Natural killer cell (primary cell): ENCODE measurements around the gene HEPACAM2. TPM values are rescaled to one million over a fixed set of nuclear protein-coding genes. Genes with fewer than 3 reads are reported as not detected.

Experiments used
- ATAC-seq, 3 donors: fragments of 150-1000 bp in 2 of 3; fragments of 200-7000 bp in 1 of 3; cut with Tn5 transposase; 1 replicate in 1 of 3; 2 replicates in 2 of 3; pipeline ENCODE4 v1.10.0; 2021; ENCODE audit warnings: mild to moderate bottlenecking in 2 of 3, moderate library complexity in 2 of 3
- DNase-seq, 2 donors: peaks; one replicate each; pipeline versions ENCODE4 v3.0.0 to v3.0.0-alpha.2; 2013 to 2021; ENCODE audit warnings: mixed read lengths in 1 of 2
- H3K27ac ChIP-seq: one replicate; pipeline ENCODE4 v1.5.1; 2013; ENCODE audit warnings: mild to moderate bottlenecking, low read length
- H3K27me3 ChIP-seq: one replicate; pipeline ENCODE4 v1.6.1; 2013; ENCODE audit warnings: low read length; ENCODE audit not compliant: control insufficient read depth, insufficient read depth
- H3K36me3 ChIP-seq: one replicate; pipeline ENCODE4 v1.6.1; 2013; ENCODE audit warnings: low read length; ENCODE audit not compliant: control insufficient read depth, insufficient read depth
- H3K4me1 ChIP-seq: one replicate; pipeline ENCODE4 v1.6.1; 2013; ENCODE audit warnings: low read length; ENCODE audit not compliant: control insufficient read depth, insufficient read depth
- H3K4me3 ChIP-seq: one replicate; pipeline ENCODE4 v1.5.1; 2013; ENCODE audit warnings: low read length
- H3K9me3 ChIP-seq: one replicate; pipeline ENCODE4 v1.6.1; 2013; ENCODE audit warnings: low read length; ENCODE audit not compliant: control insufficient read depth, insufficient read depth
- H3K27ac Mint-ChIP-seq, 2 donors: one replicate each; pipeline ENCODE4 v1.8.0; 2022; ENCODE audit warnings: mild to moderate bottlenecking in 2 of 2, mixed read lengths in 2 of 2, moderate library complexity in 1 of 2
- H3K27me3 Mint-ChIP-seq, 2 donors: one replicate each; pipeline ENCODE4 v1.8.0; 2022; ENCODE audit warnings: low read depth in 2 of 2, mixed read lengths in 2 of 2
- H3K36me3 Mint-ChIP-seq: one replicate; pipeline ENCODE4 v1.8.0; 2022; ENCODE audit warnings: mixed read lengths
- H3K4me1 Mint-ChIP-seq, 2 donors: one replicate each; pipeline ENCODE4 v1.8.0; 2022; ENCODE audit warnings: mixed read lengths in 2 of 2
- H3K4me3 Mint-ChIP-seq: one replicate; pipeline ENCODE4 v1.8.0; 2022; ENCODE audit warnings: mild to moderate bottlenecking, moderate library complexity, mixed read lengths
- H3K9me3 Mint-ChIP-seq, 2 donors: one replicate each; pipeline ENCODE4 v1.8.0; 2022; ENCODE audit warnings: mixed read lengths in 2 of 2
- WGBS: methylation state at CpG from one replicate; pipeline ENCODE4 v1.1.7; 2013; ENCODE audit warnings: missing lambda C conversion rate; ENCODE audit not compliant: insufficient coverage; 5-methylcytosine and 5-hydroxymethylcytosine counted together
- intact Hi-C: fragments of 100-400 bp; cut with micrococcal nuclease; formaldehyde crosslinking; loops from one replicate; pipeline ENCODE4 v1.14.2; 2022
- total RNA-seq, 4 donors: library from RNA; stranded (reverse); fragments of 120-200 nt in 1 of 4; gene quantifications; one replicate each; pipeline versions ENCODE4 v1.2.3 to v1.2.4, GENCODE V29; 2013 to 2022
- TF ChIP-seq, protein P1 (sequence below): fragments of 200-600 bp; IDR thresholded peaks from one replicate; pipeline ENCODE4 v1.8.0; 2022; ENCODE audit warnings: antibody characterized with exemption

HEPACAM2 gene
- total RNA-seq, 3 donors from 2014 or later (not counting 1 experiment from before 2014, with no cell fraction given) = not detected

DNA sequence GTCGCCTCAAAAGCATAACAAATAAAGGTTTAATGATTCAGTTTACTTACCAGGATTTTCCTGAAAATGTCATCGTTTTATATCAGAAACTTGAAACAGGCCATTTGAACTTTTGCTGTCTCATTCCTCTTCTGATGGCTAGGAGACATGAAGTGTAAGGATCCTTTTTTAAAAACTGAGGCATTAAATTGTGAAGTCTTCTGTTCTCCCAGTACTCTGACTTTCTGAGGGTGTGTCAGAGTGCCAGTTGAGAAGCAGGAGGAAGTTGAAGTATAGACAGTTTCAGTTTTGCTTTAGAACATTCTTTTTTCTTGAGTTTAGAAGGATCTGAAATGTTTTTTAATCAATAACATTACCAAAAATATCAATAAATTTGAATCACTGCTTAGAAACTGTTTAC is 78.1 kb downstream of the HEPACAM2 start, which contains the start of gene SAMD9L:
Gene SAMD9L, minus strand, starts transcription at position 242 of the 400 bp plus-strand sequence. CDS start 12,414 bp downstream, outside the sequence.
- no peaks in the 10 kb centered on the region for H3K9me3 ChIP-seq
- peak within 1 kb of the TSS; percentile 75 for H3K4me3 ChIP-seq
- WGBS = 0% methylated on average over 1 of the region's 2 CpGs
- DNase-seq = peak in 1 of 2 donors; percentile 55
- H3K36me3 ChIP-seq = peaks cover 25% of the 10 kb centered on the region
- TF ChIP-seq, protein P1, sequence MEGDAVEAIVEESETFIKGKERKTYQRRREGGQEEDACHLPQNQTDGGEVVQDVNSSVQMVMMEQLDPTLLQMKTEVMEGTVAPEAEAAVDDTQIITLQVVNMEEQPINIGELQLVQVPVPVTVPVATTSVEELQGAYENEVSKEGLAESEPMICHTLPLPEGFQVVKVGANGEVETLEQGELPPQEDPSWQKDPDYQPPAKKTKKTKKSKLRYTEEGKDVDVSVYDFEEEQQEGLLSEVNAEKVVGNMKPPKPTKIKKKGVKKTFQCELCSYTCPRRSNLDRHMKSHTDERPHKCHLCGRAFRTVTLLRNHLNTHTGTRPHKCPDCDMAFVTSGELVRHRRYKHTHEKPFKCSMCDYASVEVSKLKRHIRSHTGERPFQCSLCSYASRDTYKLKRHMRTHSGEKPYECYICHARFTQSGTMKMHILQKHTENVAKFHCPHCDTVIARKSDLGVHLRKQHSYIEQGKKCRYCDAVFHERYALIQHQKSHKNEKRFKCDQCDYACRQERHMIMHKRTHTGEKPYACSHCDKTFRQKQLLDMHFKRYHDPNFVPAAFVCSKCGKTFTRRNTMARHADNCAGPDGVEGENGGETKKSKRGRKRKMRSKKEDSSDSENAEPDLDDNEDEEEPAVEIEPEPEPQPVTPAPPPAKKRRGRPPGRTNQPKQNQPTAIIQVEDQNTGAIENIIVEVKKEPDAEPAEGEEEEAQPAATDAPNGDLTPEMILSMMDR = no peak
- H3K4me3 Mint-ChIP-seq = peak within 1 kb of the TSS; percentile 97
- H3K27ac Mint-ChIP-seq = peak within 1 kb of the TSS; percentile 94 to 99
- peaks cover 21% of the 10 kb centered on the region for H3K36me3 Mint-ChIP-seq
- peak; percentile 61 to 69 (median 68) for ATAC-seq
- peaks cover 0 to 2% of the 10 kb centered on the region in 2 donors for H3K9me3 Mint-ChIP-seq
- H3K27ac ChIP-seq = peak within 1 kb of the TSS; percentile 59
- peaks cover 40% of the 10 kb centered on the region in 2 donors for H3K4me1 Mint-ChIP-seq
- intact Hi-C loops = loop anchor here (1.0 to 5.0 kb wide), 2 partner anchors 30 to 84 kb away; partner anchors contain the start of gene VPS50
- H3K27me3 ChIP-seq = no peaks in the 10 kb centered on the region
- no peaks in the 10 kb centered on the region for H3K27me3 Mint-ChIP-seq
- peaks cover 10% of the 10 kb centered on the region for H3K4me1 ChIP-seq

DNA sequence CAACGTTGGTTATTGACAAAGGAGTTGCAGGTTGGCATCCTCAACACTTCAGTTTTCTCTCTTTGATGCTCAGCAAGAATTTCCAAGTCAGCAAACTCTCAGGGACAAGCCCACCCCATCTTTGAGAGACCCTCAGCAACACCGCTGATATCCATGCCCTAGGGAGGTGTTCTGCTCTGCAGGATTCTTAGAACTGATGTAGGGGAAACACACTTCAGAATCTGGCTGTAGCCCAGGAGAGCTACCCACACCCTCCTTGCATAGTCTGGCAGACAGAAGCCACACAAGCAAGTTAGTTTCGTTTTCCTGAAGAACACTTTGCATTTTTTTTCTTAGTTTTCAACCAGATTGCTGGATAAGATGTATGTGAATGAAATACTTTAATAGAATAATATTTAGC is 78.9 kb downstream of the HEPACAM2 start:
- no peaks in the 10 kb centered on the region for H3K27me3 ChIP-seq
- Mint-ChIP-seq H3K4me1 (peaks cover 40 to 42% of the 10 kb centered on the region in 2 donors), H3K27ac (peak overlapping the region; percentile 94 to 99), H3K9me3 (peaks cover 0 to 2% of the 10 kb centered on the region in 2 donors), H3K36me3 (peaks cover 23% of the 10 kb centered on the region), H3K4me3 (peak overlapping the region; percentile 97), H3K27me3 (no peaks in the 10 kb centered on the region)
- intact Hi-C loops = loop anchor here (5.0 kb wide), 1 partner anchor 85 kb away; the partner anchor contains the start of gene VPS50
- ATAC-seq = peak; percentile 81 to 87 (median 86)
- TF ChIP-seq, protein P1 = no peak
- H3K9me3 ChIP-seq = no peaks in the 10 kb centered on the region
- peak overlapping the region; percentile 59 for H3K27ac ChIP-seq
- DNase-seq = peak; percentile 25 to 68
- peak overlapping the region; percentile 75 for H3K4me3 ChIP-seq
- peaks cover 10% of the 10 kb centered on the region for H3K4me1 ChIP-seq
- WGBS = 0% methylated on average over 3 of the region's 3 CpGs
- peaks cover 33% of the 10 kb centered on the region for H3K36me3 ChIP-seq

DNA sequence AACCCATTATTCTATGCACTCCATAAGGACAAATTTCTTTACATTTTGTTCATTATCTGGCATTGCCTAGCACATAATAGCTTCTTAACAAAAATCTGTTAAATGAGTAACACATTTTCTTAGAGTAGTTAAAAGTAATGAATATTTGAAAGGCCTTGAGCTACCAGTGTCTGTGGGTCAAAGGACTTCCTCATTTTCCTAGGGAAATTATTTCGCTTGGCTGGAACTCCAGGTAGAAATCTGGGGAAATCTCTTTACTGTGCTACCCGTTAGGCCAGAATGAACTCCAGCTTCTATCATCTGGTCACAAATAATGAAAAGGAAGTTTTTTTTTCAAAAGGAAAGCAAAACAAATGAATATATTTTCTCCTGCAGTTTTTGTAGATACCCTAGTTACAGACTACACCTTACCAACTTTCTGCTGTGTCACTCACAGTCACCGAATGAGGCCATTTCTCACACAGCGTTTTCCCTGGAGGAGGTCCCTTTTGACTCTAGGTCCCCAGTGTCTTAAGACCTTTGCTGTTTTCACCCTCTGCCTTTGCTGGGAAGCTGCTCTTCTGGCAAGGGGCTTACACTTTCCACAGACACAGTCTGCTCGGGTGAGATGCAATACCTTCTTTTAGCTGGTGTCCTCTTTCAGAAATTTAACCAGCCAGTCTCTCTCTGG is 79.7 kb downstream of the HEPACAM2 start:
- Mint-ChIP-seq H3K9me3 (peaks cover 0 to 2% of the 10 kb centered on the region in 2 donors), H3K4me1 (peaks cover 40 to 42% of the 10 kb centered on the region in 2 donors), H3K4me3 (peak overlapping the region; percentile 97), H3K36me3 (peaks cover 23% of the 10 kb centered on the region), H3K27ac (peak overlapping the region; percentile 94 to 99), H3K27me3 (no peaks in the 10 kb centered on the region)
- no peaks in the 10 kb centered on the region for H3K9me3 ChIP-seq
- H3K4me1 ChIP-seq = peaks cover 10% of the 10 kb centered on the region
- peak; percentile 25 to 49 (median 46) for ATAC-seq
- H3K4me3 ChIP-seq = peak overlapping the region; percentile 75
- intact Hi-C loops = loop anchor here (5.0 kb wide), 1 partner anchor 86 kb away; the partner anchor contains the start of gene VPS50
- peak overlapping the region; percentile 59 for H3K27ac ChIP-seq
- 30% methylated on average over 4 of the region's 5 CpGs for WGBS
- TF ChIP-seq, protein P1 = no peak
- no peaks in the 10 kb centered on the region for H3K27me3 ChIP-seq
- DNase-seq = peak in 1 of 2 donors; percentile 9
- peaks cover 40% of the 10 kb centered on the region for H3K36me3 ChIP-seq
